B cell (primary cell): Measurements from ENCODE around the gene GK2.

Experiments
- EZH2 ChIP-seq: IDR thresholded peaks from 2 replicates; pipeline ENCODE4 v1.6.1; 2012; ENCODE audit warnings: borderline replicate concordance, low read depth, mild to moderate bottlenecking, moderate library complexity, low read length; ENCODE audit not compliant: insufficient read depth, poor library complexity, severe bottlenecking
- TF ChIP-seq, protein P1 (sequence below): fragments of 200-600 bp; IDR thresholded peaks from one replicate; pipeline ENCODE4 v1.8.0; 2022; ENCODE audit warnings: antibody characterized with exemption, mild to moderate bottlenecking

DNA sequence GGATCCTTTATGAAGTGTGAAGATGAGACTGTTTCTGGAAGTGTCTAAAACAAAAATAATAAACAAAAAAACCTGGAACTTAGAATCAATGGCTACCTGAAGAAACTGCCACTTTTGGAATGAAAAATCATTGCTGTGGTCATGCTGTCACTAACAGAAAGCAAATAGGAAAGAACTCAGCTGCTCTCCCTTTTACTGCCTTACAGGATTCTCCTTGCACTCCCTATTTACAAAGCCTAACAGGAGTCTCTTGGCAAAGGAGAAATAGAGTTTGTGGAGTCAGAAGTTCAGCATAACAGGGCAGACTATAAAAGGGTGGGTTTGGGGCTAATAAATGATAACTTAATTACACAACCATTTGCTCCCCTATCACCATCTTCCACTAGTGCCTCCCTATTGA is 19.0 kb upstream of the GK2 start:
- TF ChIP-seq, protein P1, sequence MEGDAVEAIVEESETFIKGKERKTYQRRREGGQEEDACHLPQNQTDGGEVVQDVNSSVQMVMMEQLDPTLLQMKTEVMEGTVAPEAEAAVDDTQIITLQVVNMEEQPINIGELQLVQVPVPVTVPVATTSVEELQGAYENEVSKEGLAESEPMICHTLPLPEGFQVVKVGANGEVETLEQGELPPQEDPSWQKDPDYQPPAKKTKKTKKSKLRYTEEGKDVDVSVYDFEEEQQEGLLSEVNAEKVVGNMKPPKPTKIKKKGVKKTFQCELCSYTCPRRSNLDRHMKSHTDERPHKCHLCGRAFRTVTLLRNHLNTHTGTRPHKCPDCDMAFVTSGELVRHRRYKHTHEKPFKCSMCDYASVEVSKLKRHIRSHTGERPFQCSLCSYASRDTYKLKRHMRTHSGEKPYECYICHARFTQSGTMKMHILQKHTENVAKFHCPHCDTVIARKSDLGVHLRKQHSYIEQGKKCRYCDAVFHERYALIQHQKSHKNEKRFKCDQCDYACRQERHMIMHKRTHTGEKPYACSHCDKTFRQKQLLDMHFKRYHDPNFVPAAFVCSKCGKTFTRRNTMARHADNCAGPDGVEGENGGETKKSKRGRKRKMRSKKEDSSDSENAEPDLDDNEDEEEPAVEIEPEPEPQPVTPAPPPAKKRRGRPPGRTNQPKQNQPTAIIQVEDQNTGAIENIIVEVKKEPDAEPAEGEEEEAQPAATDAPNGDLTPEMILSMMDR = no peak
- TF ChIP-seq EZH2 = no peak
